HG03135 (cell line): ENCODE data around the gene CXXC5.

Experiments
- ATAC-seq: cut with Tn5 transposase; IDR thresholded peaks from one replicate; pipeline ENCODE4 v1.9.1; 2021; ENCODE audit warnings: mild to moderate bottlenecking, moderate library complexity; ENCODE audit not compliant: unreplicated experiment

The CXXC5 gene

GRCh38 chr5:139690803-139691629 lies 42.9 kb downstream of the CXXC5 start:
- no peak for ATAC-seq

GRCh38 chr5:139692148-139692547 lies 44.0 kb downstream of the CXXC5 start:
- no peak for ATAC-seq

- ATAC-seq, result no peak
These were observed 44.6 kb downstream of the CXXC5 start for GRCh38 chr5:139692679-139693308.

- no peak for ATAC-seq
These were observed 45.7 kb downstream of the CXXC5 start for GRCh38 chr5:139693676-139694364.

GRCh38 chr5:139694556-139695177 lies 46.5 kb downstream of the CXXC5 start:
- ATAC-seq, result no peak

GRCh38 chr5:139695178-139695573 lies 47.0 kb downstream of the CXXC5 start:
- ATAC-seq, result no peak

GRCh38 chr5:139696167-139696893 lies 48.2 kb downstream of the CXXC5 start:
- no peak for ATAC-seq

GRCh38 chr5:139696894-139697658 lies 48.9 kb downstream of the CXXC5 start:
- no peak for ATAC-seq

GRCh38 chr5:139698490-139699146 lies 50.5 kb downstream of the CXXC5 start:
- no peak for ATAC-seq

GRCh38 chr5:139699351-139699750 lies 51.2 kb downstream of the CXXC5 start:
- ATAC-seq, result no peak

GRCh38 chr5:139700711-139701055 lies 52.5 kb downstream of the CXXC5 start:
- ATAC-seq, result no peak

GRCh38 chr5:139701056-139701741 lies 53.0 kb downstream of the CXXC5 start:
- no peak for ATAC-seq

- no peak for ATAC-seq
These were observed 54.4 kb downstream of the CXXC5 start for GRCh38 chr5:139702548-139702947.

- no peak for ATAC-seq
These were observed 56.6 kb downstream of the CXXC5 start for GRCh38 chr5:139704748-139705147.

GRCh38 chr5:139705191-139705590 lies 57.0 kb downstream of the CXXC5 start:
- ATAC-seq, result no peak

- no peak for ATAC-seq
These were observed 57.8 kb downstream of the CXXC5 start for GRCh38 chr5:139705655-139706587.

- no peak for ATAC-seq
These were observed 59.4 kb downstream of the CXXC5 start for GRCh38 chr5:139707445-139708003.

- no peak for ATAC-seq
These were observed 60.3 kb downstream of the CXXC5 start for GRCh38 chr5:139708434-139708861.
